Vagina (tissue), 2 donors: ENCODE data around the gene ITGB7. TPM values are rescaled to one million over a fixed set of nuclear protein-coding genes. Genes with fewer than 3 reads are reported as not detected.
A peak's percentile ranks its signal among the peaks of the same experiment; 100 is the strongest.

ENCODE experiments used
- DNase-seq, 2 donors: peaks; one replicate each; pipeline ENCODE4 v3.0.0-alpha.2; 2017; ENCODE audit errors: extremely low spot score in 2 of 2
- H3K27ac ChIP-seq: fragments of 200-600 bp; sonication (generic); one replicate; pipeline ENCODE4 v1.5.1; 2019
- H3K27me3 ChIP-seq: fragments of 200-600 bp; sonication (generic); one replicate; pipeline ENCODE4 v1.5.1; 2019
- H3K36me3 ChIP-seq, 2 donors: fragments of 200-600 bp; sonication (generic); one replicate each; pipeline ENCODE4 v1.5.1; 2017 to 2019
- H3K4me1 ChIP-seq: fragments of 200-600 bp; sonication (generic); one replicate; pipeline ENCODE4 v1.5.1; 2019
- H3K4me3 ChIP-seq, 2 donors: fragments of 200-600 bp; sonication (generic); 1 replicate in 1 of 2; 2 replicates in 1 of 2; pipeline ENCODE4 v1.5.1; 2016 to 2019
- H3K9me3 ChIP-seq: fragments of 200-600 bp; sonication (generic); one replicate; pipeline ENCODE4 v1.5.1; 2019
- CTCF ChIP-seq, 3 experiments: fragments of 450-650 bp in 2 of 3; fragments of 200-600 bp in 1 of 3; sonication (generic) in 1 of 3; IDR thresholded peaks; one replicate each; pipeline ENCODE4 v1.5.1; 2017 to 2019; ENCODE audit warnings: antibody characterized with exemption in 3 of 3, mild to moderate bottlenecking in 2 of 3, moderate library complexity in 2 of 3
- POLR2A ChIP-seq, 2 donors: fragments of 450-650 bp; IDR thresholded peaks; one replicate each; pipeline ENCODE4 v1.6.1; 2017; ENCODE audit warnings: antibody characterized with exemption in 2 of 2, mild to moderate bottlenecking in 2 of 2, moderate library complexity in 2 of 2
- POLR2AphosphoS5 ChIP-seq, 2 donors: sonication (generic); formaldehyde crosslinking; IDR thresholded peaks; one replicate each; pipeline ENCODE4 v1.9.0; 2017; ENCODE audit warnings: antibody characterized with exemption in 2 of 2, mild to moderate bottlenecking in 2 of 2, low read depth in 1 of 2; ENCODE audit not compliant: insufficient read depth in 1 of 2
- intact Hi-C: fragments of 100-400 bp; cut with DNase I; formaldehyde crosslinking; loops from one replicate; pipeline ENCODE4 v1.15.1; 2023
- total RNA-seq: library from RNA; depleted of rRNA; stranded (reverse); fragments of >200 nt; gene quantifications from one replicate; pipeline ENCODE4 v1.2.3, GENCODE V29; 2016

ITGB7 gene
- total RNA-seq, result 3.7 TPM

GRCh38 chr12:53207042-53207441 lies at the start of gene ITGB7:
ITGB7 (minus strand) TSS chr12:53207251; CDS start chr12:53200443, 6,808 bp downstream.
- no peak for DNase-seq
- H3K27me3 ChIP-seq, result no peaks in the 10 kb centered on the region
- peaks cover 31% of the 10 kb centered on the region for H3K4me1 ChIP-seq
- peak within 1 kb of the TSS; percentile 44 for H3K27ac ChIP-seq
- intact Hi-C loops, result no loop called here
- no peaks in the 10 kb centered on the region for H3K9me3 ChIP-seq
- H3K4me3 ChIP-seq, result no peak within 1 kb of the TSS
- TF ChIP-seq POLR2AphosphoS5 (IDR thresholded peaks at IDR 0.05; ENCODE audit: insufficient read depth in 1 of 2, low read depth in 1 of 2) (no peak), POLR2A (IDR thresholded peaks at IDR 0.05) (no peak), CTCF (IDR thresholded peaks at IDR 0.05) (no peak)
- H3K36me3 ChIP-seq, result peaks cover 0 to 24% of the 10 kb centered on the region in 2 donors

GRCh38 chr12:53255996-53256395 lies 48.9 kb upstream of the ITGB7 start:
- H3K27ac ChIP-seq, result no peak overlapping the region
- no peak overlapping the region for H3K4me3 ChIP-seq
- TF ChIP-seq POLR2A (IDR thresholded peaks at IDR 0.05) (no peak), POLR2AphosphoS5 (IDR thresholded peaks at IDR 0.05; ENCODE audit: insufficient read depth in 1 of 2, low read depth in 1 of 2) (no peak), CTCF (IDR thresholded peaks at IDR 0.05) (no peak)
- no peaks in the 10 kb centered on the region for H3K9me3 ChIP-seq
- DNase-seq, result no peak
- H3K4me1 ChIP-seq, result peaks cover 24% of the 10 kb centered on the region
- H3K36me3 ChIP-seq, result peaks cover 0 to 8% of the 10 kb centered on the region in 2 donors
- H3K27me3 ChIP-seq, result no peaks in the 10 kb centered on the region
- intact Hi-C loops, result no loop called here

GRCh38 chr12:53254816-53255545 lies 47.9 kb upstream of the ITGB7 start:
- intact Hi-C loops, result loop anchor here (5.0 kb wide), 1 partner anchor 38 kb away; no protein-coding TSS in a partner anchor
- H3K36me3 ChIP-seq, result peaks cover 0 to 8% of the 10 kb centered on the region in 2 donors
- H3K27me3 ChIP-seq, result no peaks in the 10 kb centered on the region
- TF ChIP-seq POLR2AphosphoS5 (IDR thresholded peaks at IDR 0.05; ENCODE audit: insufficient read depth in 1 of 2, low read depth in 1 of 2) (no peak), CTCF (IDR thresholded peaks at IDR 0.05) (no peak), POLR2A (IDR thresholded peaks at IDR 0.05) (no peak)
- no peak for DNase-seq
- no peak overlapping the region for H3K27ac ChIP-seq
- H3K9me3 ChIP-seq, result no peaks in the 10 kb centered on the region
- H3K4me1 ChIP-seq, result peaks cover 31% of the 10 kb centered on the region
- no peak overlapping the region for H3K4me3 ChIP-seq

- intact Hi-C loops, result loop anchor here (5.0 kb wide), 1 partner anchor 36 kb away; no protein-coding TSS in a partner anchor
- TF ChIP-seq POLR2AphosphoS5 (IDR thresholded peaks at IDR 0.05; ENCODE audit: insufficient read depth in 1 of 2, low read depth in 1 of 2), result no peak
- TF ChIP-seq CTCF (IDR thresholded peaks at IDR 0.05), result no peak
- TF ChIP-seq POLR2A (IDR thresholded peaks at IDR 0.05), result no peak
- peaks cover 31% of the 10 kb centered on the region for H3K4me1 ChIP-seq
- peaks cover 0 to 8% of the 10 kb centered on the region in 2 donors for H3K36me3 ChIP-seq
- H3K4me3 ChIP-seq, result peak overlapping the region; percentile 85 to 89
- H3K27ac ChIP-seq, result peak overlapping the region; percentile 91
- H3K9me3 ChIP-seq, result no peaks in the 10 kb centered on the region
- H3K27me3 ChIP-seq, result no peaks in the 10 kb centered on the region
- no peak for DNase-seq
Measured at GRCh38 chr12:53253298-53253697, 46.2 kb upstream of the ITGB7 start.

- Histone ChIP-seq H3K9me3 (no peaks in the 10 kb centered on the region), H3K4me3 (peak overlapping the region; percentile 85 to 89), H3K36me3 (peaks cover 0 to 8% of the 10 kb centered on the region in 2 donors), H3K27ac (peak overlapping the region; percentile 91), H3K4me1 (peaks cover 31% of the 10 kb centered on the region), H3K27me3 (no peaks in the 10 kb centered on the region)
- TF ChIP-seq POLR2A (IDR thresholded peaks at IDR 0.05) (no peak), POLR2AphosphoS5 (IDR thresholded peaks at IDR 0.05; ENCODE audit: insufficient read depth in 1 of 2, low read depth in 1 of 2) (no peak), CTCF (IDR thresholded peaks at IDR 0.05) (no peak)
- peak in 1 of 2 donors; percentile 88 for DNase-seq
- intact Hi-C loops, result loop anchor here (5.0 kb wide), 1 partner anchor 35 kb away; no protein-coding TSS in a partner anchor
Measured at GRCh38 chr12:53252349-53252916, 45.4 kb upstream of the ITGB7 start.
